HG02884 (cell line): ENCODE data around the gene RNF215.
"Not testable (repeated sequence)": the region's sequence is repeated elsewhere in the genome, so short reads cannot be mapped to it uniquely, and the experiment has no call there.

Source experiments
- ATAC-seq: cut with Tn5 transposase; IDR thresholded peaks from one replicate; pipeline ENCODE4 v1.9.1; 2021; ENCODE audit warnings: mild to moderate bottlenecking, moderate library complexity; ENCODE audit not compliant: unreplicated experiment

Gene RNF215

GRCh38 chr22:30421695-30422480 lies 34.7 kb upstream of the RNF215 start:
- no peak for ATAC-seq

GRCh38 chr22:30420347-30421125 lies 33.3 kb upstream of the RNF215 start:
- no peak for ATAC-seq

GRCh38 chr22:30416837-30417236 lies 29.6 kb upstream of the RNF215 start:
- ATAC-seq: no peak

- no peak for ATAC-seq
Observed at GRCh38 chr22:30416403-30416802, 29.2 kb upstream of the RNF215 start.

DNA sequence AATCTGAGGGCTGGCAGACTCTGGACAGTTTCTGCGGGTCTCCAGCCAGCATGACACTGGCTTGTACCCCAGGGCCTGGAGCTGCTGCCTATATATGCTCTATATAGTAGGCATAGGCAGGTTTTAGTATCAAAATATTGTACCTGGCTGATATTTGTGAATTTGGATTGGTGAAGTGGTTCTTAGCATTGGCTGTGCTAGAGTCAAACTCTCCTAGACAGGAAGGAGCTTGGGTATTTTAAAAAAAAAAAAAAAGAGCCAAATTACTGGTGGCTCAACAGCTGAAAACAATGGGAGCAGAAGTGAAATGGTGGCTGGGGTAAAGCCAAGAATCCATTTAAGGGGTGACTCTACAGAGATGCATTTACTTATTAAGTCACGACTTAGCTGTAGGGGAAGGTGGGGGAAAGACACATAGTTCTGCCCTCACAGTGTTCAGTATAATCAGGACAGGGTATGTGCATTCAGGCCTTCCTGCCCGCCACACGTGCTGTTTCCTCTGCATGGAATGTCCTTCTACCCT lies 27.4 kb upstream of the RNF215 start:
- ATAC-seq: no peak

DNA sequence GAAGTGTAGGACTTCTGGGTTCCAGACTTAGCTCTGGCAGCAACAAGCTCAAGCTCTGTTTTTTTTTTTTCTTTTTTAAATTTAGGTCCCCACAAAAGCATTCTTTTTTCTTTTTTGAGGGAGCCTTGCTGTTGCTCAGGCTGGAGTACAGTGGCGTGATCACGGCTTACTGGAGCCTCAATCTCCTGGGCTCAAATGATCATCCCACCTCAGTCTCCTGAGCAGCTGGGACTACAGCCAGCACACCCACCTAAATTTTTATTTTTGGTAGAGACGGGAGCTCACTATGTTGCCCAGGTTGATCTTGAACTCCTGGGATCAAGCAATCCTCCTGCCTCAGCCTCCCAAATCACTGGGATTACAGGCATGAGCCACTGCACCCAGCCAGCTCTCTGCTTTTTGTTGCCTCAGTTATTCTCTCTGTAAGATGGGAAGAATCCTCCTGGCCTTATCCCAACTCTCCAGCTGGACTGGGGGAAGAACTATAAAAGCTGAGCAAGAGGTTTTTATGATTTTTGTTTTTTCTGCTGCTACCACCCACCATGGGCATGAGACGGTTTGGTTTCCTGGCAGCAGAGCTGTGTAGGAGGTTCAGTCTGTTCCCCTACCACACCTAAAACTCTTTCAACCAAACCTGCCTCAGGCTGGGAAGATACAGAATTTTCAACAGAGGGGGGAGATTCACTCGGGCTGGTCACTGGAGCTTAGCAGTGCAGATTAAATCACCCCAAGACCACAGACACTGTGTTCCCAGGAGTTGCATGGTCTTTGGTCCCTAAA lies 26.7 kb upstream of the RNF215 start:
- no peak for ATAC-seq

- ATAC-seq: no peak
Observed at GRCh38 chr22:30413001-30413400, 25.8 kb upstream of the RNF215 start.

DNA sequence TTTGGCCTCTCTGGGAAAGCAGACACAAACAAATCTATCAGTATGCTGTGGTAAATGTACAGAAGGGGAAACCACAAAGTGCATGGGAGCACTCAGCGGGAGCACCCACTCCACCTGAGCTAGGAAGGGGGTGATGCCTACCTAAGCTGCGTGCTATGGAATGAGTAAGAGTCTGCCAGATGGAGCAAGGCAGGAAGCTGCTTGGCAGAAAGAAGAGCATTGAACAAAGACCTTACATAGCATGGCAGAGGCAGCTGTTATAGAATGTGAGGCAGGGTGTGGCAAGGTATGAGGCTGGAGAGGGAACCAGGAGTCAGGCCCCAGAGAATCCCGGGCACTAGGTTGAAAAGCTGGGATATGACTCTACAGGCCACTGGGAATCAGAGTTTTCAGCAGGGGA lies 24.6 kb upstream of the RNF215 start:
- ATAC-seq: no peak

DNA sequence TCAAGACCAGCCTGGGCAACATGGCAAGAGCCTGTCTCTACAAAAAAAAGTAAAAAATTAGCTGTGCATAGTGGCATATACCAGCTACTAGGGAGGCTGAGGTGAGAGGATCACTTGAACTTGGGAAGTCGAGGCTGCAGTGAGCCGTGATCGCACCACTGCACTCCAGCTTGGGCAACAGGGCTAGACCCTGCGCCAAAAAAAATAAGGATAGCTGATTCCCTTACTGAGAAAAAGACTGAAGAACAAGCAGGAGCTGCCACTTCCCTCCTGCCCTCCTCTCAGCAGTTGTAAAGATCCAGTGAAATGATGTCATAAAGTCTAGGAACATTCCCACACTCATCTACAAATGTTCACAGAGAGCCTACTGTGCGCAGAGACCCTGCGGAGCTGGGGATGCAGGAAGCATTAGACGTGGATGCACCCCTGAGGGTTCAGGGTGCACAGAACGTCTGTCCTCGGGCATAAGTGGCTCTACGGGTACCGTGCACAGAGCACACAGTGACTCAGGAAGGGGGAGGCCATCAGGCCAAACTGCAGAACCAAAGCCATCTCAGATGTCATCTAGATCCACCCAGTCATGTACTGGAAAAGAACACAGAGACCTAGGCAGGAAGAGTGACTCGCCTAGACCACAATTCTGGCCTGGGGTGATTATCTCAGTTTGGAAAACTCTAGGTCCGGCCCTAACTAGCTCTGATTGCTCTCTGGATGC lies 21.3 kb upstream of the RNF215 start:
- no peak for ATAC-seq

DNA sequence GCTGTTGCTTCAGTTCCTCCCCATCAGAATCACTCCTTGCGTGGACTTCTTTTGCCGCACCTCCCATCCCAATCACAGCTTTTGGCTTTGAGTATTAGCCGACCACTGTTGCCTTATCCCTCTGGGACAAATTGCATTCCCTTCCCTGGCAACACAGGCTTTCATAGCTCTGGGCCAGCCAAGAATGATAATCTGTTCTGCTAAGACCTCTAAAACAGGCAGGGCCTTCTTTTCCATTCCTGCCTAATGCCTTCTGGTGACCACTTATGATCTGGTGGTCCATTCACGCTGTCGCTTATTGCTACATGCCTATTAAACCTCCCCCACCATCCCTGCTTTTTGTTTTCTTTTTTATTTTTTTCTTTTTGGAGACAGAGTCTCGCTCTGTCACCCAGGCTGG lies 19.2 kb upstream of the RNF215 start:
- no peak for ATAC-seq

DNA sequence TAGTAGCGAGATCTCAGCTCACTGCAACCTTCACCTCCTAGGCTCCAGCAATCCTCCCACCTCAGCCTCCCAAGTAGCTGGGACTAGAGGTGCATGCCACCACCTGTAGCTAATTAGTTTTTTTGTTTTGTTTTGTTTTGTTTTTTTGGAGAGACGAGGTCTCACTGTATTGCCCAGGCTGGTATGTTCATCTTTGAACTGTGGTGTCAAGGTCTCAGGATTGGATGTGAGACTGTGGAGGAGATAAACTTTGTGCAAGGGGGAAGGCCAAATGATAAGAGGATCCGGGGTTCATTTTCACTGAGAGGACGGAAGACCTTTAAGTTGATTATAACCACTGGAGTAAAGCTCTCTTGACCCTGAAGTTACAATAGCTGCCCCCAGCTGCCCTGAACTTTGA lies 18.5 kb upstream of the RNF215 start:
- no peak for ATAC-seq

DNA sequence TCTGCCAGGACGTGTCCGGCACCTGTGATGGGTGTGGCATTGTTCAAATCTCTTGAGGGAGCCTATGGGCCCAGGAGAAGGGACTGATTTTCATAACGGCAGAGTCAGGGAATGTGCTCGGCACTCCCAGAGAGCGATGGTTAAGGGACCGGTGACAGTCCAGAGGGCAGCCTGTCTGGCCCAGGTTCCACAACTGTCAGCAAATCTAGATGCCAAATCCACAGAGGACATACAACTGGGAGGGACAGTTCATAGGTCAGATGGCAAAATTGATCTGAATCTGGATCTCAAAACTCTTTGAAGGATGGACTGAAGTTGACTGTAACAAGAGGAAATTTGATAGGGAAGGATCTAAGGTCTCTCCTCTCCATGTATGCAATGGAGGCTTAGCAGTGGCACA lies 17.1 kb upstream of the RNF215 start:
- ATAC-seq: no peak

DNA sequence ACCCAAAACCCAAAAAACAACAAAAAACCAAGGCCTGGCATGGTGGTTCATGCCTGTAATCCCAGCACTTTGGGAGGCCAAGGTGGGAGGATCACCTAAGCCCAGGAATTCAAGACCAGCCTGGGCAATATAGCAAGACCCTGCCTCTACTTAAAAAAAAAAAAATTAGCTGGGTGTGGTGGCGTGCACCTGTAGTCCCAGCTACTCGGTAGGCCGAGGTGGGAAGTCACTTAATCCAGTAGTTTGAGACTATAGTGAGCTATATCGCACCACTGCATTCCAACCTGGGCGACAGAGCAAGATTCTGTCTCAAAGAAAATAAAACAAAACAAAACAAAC lies 15.5 kb upstream of the RNF215 start:
- not testable (repeated sequence) for ATAC-seq

DNA sequence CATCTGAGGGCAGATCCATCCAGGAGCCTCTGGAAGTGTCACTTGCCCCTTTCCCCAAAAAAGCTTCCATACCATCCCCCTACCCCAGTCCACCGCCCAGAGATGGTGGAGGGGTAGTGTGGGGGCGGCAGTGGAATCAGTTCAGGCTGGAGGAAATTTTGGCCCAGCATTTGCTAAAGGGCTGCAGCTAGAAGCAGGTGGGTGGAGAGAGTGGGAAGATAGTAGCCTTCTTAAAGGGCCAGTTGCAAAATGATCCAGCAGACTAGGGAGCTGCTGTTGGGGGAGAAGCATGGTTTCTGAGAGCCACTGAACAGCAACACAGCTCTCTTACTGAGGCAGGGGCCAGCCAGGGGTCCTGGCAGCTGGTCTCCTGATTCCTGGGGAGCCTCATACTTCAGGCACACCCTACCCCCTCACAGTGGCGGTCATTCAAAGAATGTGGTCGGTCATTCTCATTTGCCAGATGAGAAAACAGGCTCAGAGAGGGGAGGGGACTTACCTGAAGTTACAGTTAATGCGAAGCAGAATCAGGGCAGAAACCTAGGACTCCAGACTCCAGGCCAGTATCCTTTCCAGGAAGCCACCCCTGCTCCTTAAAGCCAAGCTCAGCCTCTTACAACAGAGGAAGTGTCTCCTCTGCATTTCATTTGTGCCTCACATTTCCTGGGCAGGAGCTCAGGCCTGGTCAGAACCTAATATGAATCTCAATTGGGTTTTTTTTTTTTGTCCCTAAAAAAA lies 15.0 kb upstream of the RNF215 start:
- no peak for ATAC-seq

- not testable (repeated sequence) for ATAC-seq
Observed at GRCh38 chr22:30401024-30401423, 13.8 kb upstream of the RNF215 start.

- ATAC-seq: no peak
Observed at GRCh38 chr22:30400159-30400558, 12.9 kb upstream of the RNF215 start.

DNA sequence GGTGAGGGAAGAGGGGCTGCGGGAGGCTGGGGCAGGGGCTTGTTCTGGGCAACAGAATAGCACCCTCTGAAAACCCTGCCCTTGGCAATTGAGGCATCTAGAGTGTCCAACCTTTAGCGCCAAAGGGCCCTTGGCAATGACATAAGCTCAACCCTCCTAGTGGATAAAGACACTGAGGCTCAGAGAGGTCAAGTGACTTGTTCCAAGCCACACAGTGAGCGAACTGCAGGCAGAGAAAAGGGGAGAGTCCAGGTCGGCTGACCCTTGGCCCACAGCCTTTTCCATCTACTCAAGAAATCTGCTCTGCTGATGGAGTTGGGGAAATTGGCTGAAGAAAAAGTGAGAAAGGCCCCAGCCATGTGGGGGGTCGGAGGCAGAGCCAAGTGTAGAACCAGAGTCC lies 12.5 kb upstream of the RNF215 start:
- ATAC-seq: no peak

DNA sequence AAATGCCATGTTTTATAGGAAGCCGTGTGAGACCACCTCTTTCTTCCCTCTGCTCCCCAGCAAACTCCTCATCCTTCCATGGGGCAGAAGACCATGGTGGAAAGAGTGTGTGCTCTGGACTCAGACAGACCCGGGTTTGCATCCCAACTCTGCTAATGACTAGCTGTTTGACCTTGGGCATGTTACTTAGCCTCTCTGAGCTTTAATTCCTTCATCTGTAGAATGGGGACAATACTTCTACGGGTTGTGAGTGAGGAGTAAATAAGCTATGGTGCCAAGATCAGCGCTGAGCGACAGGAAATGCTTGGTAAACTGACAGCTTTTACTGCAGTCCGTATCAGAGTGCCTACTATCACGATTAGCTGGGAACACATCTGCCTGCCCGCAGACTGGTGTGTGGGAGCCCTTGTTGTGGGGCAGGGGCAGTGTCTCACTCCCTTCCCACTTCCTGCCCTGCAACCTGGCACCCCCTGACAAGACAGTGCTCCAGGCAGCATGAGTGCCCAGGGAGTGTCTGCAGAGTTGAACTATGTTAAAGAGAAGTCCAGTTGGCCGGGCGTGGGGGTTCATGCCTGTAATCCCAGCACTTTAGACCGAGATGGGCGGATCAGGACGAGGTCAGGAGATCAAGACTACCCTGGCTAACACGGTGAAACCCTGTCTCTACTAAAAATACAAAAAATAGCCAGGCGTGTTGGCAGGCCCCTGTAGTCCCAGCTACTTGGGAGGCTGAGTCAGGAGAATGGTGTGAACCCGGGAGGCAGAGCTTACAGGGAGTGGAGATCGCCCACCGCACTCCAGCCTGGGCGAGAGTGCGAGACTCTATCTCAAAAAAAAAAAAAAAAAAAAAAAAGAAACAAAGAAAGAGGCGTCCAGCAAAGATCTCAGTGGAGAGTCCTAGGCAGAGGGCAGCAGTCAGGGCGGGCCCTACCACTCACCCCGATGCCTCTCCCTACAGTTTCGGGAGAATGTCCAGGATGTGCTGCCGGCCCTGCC lies 11.8 kb upstream of the RNF215 start:
- no peak for ATAC-seq
